NCI-H1417 treated with DMSO at 0.1 percent for 48 hours (cell line): ENCODE results near the gene INSM1.

Source experiments
- DNase-seq: peaks from one replicate; lab custom pipeline; 2025; lab: John Stamatoyannopoulos, UW

INSM1 gene

GRCh38 chr20:20393207-20394120, 25.6 kb downstream of the INSM1 start:
- no peak for DNase-seq

GRCh38 chr20:20395087-20395486, 27.2 kb downstream of the INSM1 start:
- DNase-seq: no peak

- no peak for DNase-seq
Measured at GRCh38 chr20:20395903-20396568, 28.1 kb downstream of the INSM1 start.

- DNase-seq: no peak
Measured at GRCh38 chr20:20396794-20397193, 28.9 kb downstream of the INSM1 start.

GRCh38 chr20:20398123-20398522, 30.2 kb downstream of the INSM1 start:
- no peak for DNase-seq

GRCh38 chr20:20399531-20400500, 31.9 kb downstream of the INSM1 start:
- DNase-seq: no peak

- DNase-seq: no peak
Measured at GRCh38 chr20:20401991-20402390, 34.1 kb downstream of the INSM1 start.

- DNase-seq: no peak
Measured at GRCh38 chr20:20404633-20405032, 36.7 kb downstream of the INSM1 start.

- no peak for DNase-seq
Measured at GRCh38 chr20:20405623-20406022, 37.7 kb downstream of the INSM1 start.

GRCh38 chr20:20406306-20406705, 38.4 kb downstream of the INSM1 start:
- no peak for DNase-seq

GRCh38 chr20:20407891-20408805, 40.2 kb downstream of the INSM1 start:
- no peak for DNase-seq

- no peak for DNase-seq
Measured at GRCh38 chr20:20409331-20409730, 41.4 kb downstream of the INSM1 start.

- DNase-seq: peak; percentile 78
Measured at GRCh38 chr20:20410678-20411077, 42.8 kb downstream of the INSM1 start.

- peak; percentile 16 for DNase-seq
Measured at GRCh38 chr20:20411402-20411801, 43.5 kb downstream of the INSM1 start.

GRCh38 chr20:20411836-20412235, 43.9 kb downstream of the INSM1 start:
- DNase-seq: no peak

GRCh38 chr20:20412750-20413149, 44.8 kb downstream of the INSM1 start:
- no peak for DNase-seq

- DNase-seq: peak; percentile 52
Measured at GRCh38 chr20:20413810-20414281, 45.9 kb downstream of the INSM1 start.

GRCh38 chr20:20414640-20415220, 46.8 kb downstream of the INSM1 start:
- no peak for DNase-seq

GRCh38 chr20:20415321-20415720, 47.4 kb downstream of the INSM1 start:
- DNase-seq: no peak

- DNase-seq: no peak
Measured at GRCh38 chr20:20417876-20418676, 50.2 kb downstream of the INSM1 start.
